B cell (primary cell): ENCODE results near the gene EFNA5. TPM values are rescaled to one million over a fixed set of nuclear protein-coding genes. Genes with fewer than 3 reads are reported as not detected.

Experiments used
- ATAC-seq: fragments of 200-7000 bp; cut with Tn5 transposase; one replicate; pipeline ENCODE4 v1.10.0; 2021; ENCODE audit warnings: low read depth, mild to moderate bottlenecking, moderate number of reproducible peaks, moderate library complexity
- CTCF ChIA-PET: fragments of 350-600 bp; sonication (Branson Sonifier 250); formaldehyde crosslinking; loops from one replicate; lab custom pipeline; 2021; ENCODE audit warnings: antibody characterized with exemption, inconsistent platforms; lab: Charles Lee
- POLR2A ChIA-PET: fragments of 350-600 bp; sonication (Branson Sonifier 250); formaldehyde crosslinking; loops from one replicate; lab custom pipeline; 2021; ENCODE audit warnings: antibody characterized with exemption; lab: Charles Lee
- DNase-seq: peaks from one replicate; pipeline ENCODE4 v3.0.0; 2013
- H2AFZ ChIP-seq: 2 replicates; pipeline ENCODE4 v1.6.1; 2012; ENCODE audit warnings: mild to moderate bottlenecking, low read depth, low read length; ENCODE audit not compliant: insufficient read depth, poor library complexity, severe bottlenecking
- H3K27ac ChIP-seq, 2 donors: 1 replicate in 1 of 2; 2 replicates in 1 of 2; pipeline ENCODE4 v1.5.1; 2012 to 2013; ENCODE audit warnings: low read length in 2 of 2, mild to moderate bottlenecking in 2 of 2, moderate library complexity in 1 of 2
- H3K27me3 ChIP-seq, 4 experiments: fragments of 200-600 bp in 1 of 4; sonication (generic) in 1 of 4; replicated peaks in 1 of 4; 1 replicate in 2 of 4; 2 replicates in 2 of 4; pipeline versions ENCODE4 v1.6.1 to v1.7.0; 2013 to 2016; ENCODE audit warnings: low read length in 3 of 4, mild to moderate bottlenecking in 2 of 4, mixed read lengths in 1 of 4, moderate library complexity in 1 of 4; ENCODE audit not compliant: insufficient read depth in 4 of 4, control insufficient read depth in 3 of 4; ENCODE audit errors: control extremely low read depth in 1 of 4
- H3K36me3 ChIP-seq, 2 experiments: replicated peaks in 1 of 2; 1 replicate in 1 of 2; 2 replicates in 1 of 2; pipeline versions ENCODE4 v1.6.1 to v1.7.1; 2013; ENCODE audit warnings: low read length in 1 of 2; ENCODE audit not compliant: insufficient read depth in 2 of 2, control insufficient read depth in 1 of 2; ENCODE audit errors: control extremely low read depth in 1 of 2, extremely low read depth in 1 of 2
- H3K4me1 ChIP-seq, 2 donors: fragments of 200-600 bp in 1 of 2; sonication (generic) in 1 of 2; 1 replicate in 1 of 2; 2 replicates in 1 of 2; pipeline versions ENCODE4 v1.5.1 to v1.6.1; 2013 to 2017; ENCODE audit warnings: low read length in 2 of 2; ENCODE audit not compliant: control insufficient read depth in 2 of 2, insufficient read depth in 2 of 2
- H3K4me2 ChIP-seq: replicated peaks from 2 replicates; pipeline ENCODE3; 2012; ENCODE audit warnings: mild to moderate bottlenecking, low read depth, low read length; ENCODE audit not compliant: poor library complexity, severe bottlenecking
- H3K4me3 ChIP-seq, 5 experiments: fragments of 200-600 bp in 1 of 5; sonication (generic) in 1 of 5; 1 replicate in 3 of 5; 2 replicates in 2 of 5; pipeline versions ENCODE4 v1.5.1 to v1.7.0; 2011 to 2016; ENCODE audit warnings: low read length in 4 of 5, mild to moderate bottlenecking in 4 of 5, low read depth in 2 of 5, control low read depth in 1 of 5, moderate library complexity in 1 of 5; ENCODE audit not compliant: insufficient read depth in 1 of 5; ENCODE audit errors: control extremely low read depth in 1 of 5, extremely low read depth in 1 of 5
- H3K79me2 ChIP-seq: fragments of 200-600 bp; sonication (generic); one replicate; pipeline ENCODE4 v1.6.0; 2016; ENCODE audit warnings: low read length; ENCODE audit not compliant: control insufficient read depth, insufficient read depth
- H3K9ac ChIP-seq: fragments of 200-600 bp; sonication (generic); 2 replicates; pipeline ENCODE4 v1.6.1; 2017; ENCODE audit warnings: mild to moderate bottlenecking, low read length, moderate library complexity
- H3K9me3 ChIP-seq, 3 donors: one replicate each; pipeline versions ENCODE4 v1.6.1 to v1.7.1; 2013; ENCODE audit warnings: low read length in 2 of 3; ENCODE audit not compliant: control insufficient read depth in 2 of 3, insufficient read depth in 1 of 3; ENCODE audit errors: control extremely low read depth in 1 of 3
- H4K20me1 ChIP-seq: 2 replicates; pipeline ENCODE4 v1.6.0; 2012; ENCODE audit warnings: mild to moderate bottlenecking, low read length; ENCODE audit not compliant: insufficient read depth, control insufficient read depth, poor library complexity, severe bottlenecking
- H3K27ac Mint-ChIP-seq: one replicate; pipeline ENCODE4 v1.8.0; 2021; ENCODE audit warnings: mixed read lengths
- H3K27me3 Mint-ChIP-seq: one replicate; pipeline ENCODE4 v1.8.0; 2021; ENCODE audit warnings: mixed read lengths
- H3K4me1 Mint-ChIP-seq: one replicate; pipeline ENCODE4 v1.8.0; 2021; ENCODE audit warnings: mixed read lengths
- H3K4me3 Mint-ChIP-seq: one replicate; pipeline ENCODE4 v1.8.0; 2021; ENCODE audit warnings: mixed read lengths
- H3K9me3 Mint-ChIP-seq: one replicate; pipeline ENCODE4 v1.8.0; 2022; ENCODE audit warnings: mixed read lengths; ENCODE audit not compliant: insufficient read depth
- EZH2 ChIP-seq: IDR thresholded peaks from 2 replicates; pipeline ENCODE4 v1.6.1; 2012; ENCODE audit warnings: borderline replicate concordance, low read depth, mild to moderate bottlenecking, moderate library complexity, low read length; ENCODE audit not compliant: insufficient read depth, poor library complexity, severe bottlenecking
- WGBS: methylation state at CpG from one replicate; pipeline ENCODE4 v1.1.5; 2013; ENCODE audit warnings: missing lambda C conversion rate; ENCODE audit not compliant: insufficient coverage; 5-methylcytosine and 5-hydroxymethylcytosine counted together
- intact Hi-C: fragments of 100-400 bp; cut with micrococcal nuclease; formaldehyde crosslinking; loops from one replicate; pipeline ENCODE4 v1.10.0; 2022
- polyA plus RNA-seq: library from polyadenylated mRNA; depleted of rRNA; stranded (reverse); fragments of >200 nt; gene quantifications from 2 replicates; pipeline ENCODE4 v1.2.3, GENCODE V29; 2012
- total RNA-seq, 2 donors: library from RNA; stranded (reverse); fragments of 120-200 nt in 1 of 2; gene quantifications; 1 replicate in 1 of 2; 2 replicates in 1 of 2; pipeline versions ENCODE4 v1.2.3 to v1.2.4, GENCODE V29; 2013 to 2022
- TF ChIP-seq, protein P1 (sequence below): fragments of 200-600 bp; IDR thresholded peaks from one replicate; pipeline ENCODE4 v1.8.0; 2022; ENCODE audit warnings: antibody characterized with exemption, mild to moderate bottlenecking

The EFNA5 gene
- total and polyA plus RNA-seq, 2 donors (not counting 1 experiment from before 2014, with no cell fraction given): not detected

- Histone ChIP-seq H3K4me3 (no peak overlapping the region), H2AFZ (no peak overlapping the region), H3K36me3 (no peaks in the 10 kb centered on the region), H3K27ac (no peak overlapping the region), H3K27me3 (no peaks in the 10 kb centered on the region), H3K9me3 (no peaks in the 10 kb centered on the region), H3K4me1 (no peaks in the 10 kb centered on the region), H3K79me2 (no peaks in the 10 kb centered on the region), H3K9ac (no peak overlapping the region), H3K4me2 (no peak overlapping the region), H4K20me1 (no peaks in the 10 kb centered on the region)
- TF ChIP-seq, protein P1, sequence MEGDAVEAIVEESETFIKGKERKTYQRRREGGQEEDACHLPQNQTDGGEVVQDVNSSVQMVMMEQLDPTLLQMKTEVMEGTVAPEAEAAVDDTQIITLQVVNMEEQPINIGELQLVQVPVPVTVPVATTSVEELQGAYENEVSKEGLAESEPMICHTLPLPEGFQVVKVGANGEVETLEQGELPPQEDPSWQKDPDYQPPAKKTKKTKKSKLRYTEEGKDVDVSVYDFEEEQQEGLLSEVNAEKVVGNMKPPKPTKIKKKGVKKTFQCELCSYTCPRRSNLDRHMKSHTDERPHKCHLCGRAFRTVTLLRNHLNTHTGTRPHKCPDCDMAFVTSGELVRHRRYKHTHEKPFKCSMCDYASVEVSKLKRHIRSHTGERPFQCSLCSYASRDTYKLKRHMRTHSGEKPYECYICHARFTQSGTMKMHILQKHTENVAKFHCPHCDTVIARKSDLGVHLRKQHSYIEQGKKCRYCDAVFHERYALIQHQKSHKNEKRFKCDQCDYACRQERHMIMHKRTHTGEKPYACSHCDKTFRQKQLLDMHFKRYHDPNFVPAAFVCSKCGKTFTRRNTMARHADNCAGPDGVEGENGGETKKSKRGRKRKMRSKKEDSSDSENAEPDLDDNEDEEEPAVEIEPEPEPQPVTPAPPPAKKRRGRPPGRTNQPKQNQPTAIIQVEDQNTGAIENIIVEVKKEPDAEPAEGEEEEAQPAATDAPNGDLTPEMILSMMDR: no peak
- TF ChIP-seq EZH2: no peak
- no peaks in the 10 kb centered on the region for H3K4me1 Mint-ChIP-seq
- H3K4me3 Mint-ChIP-seq: no peak overlapping the region
- intact Hi-C loops: no loop called here
- no peak overlapping the region for H3K27ac Mint-ChIP-seq
- no peaks in the 10 kb centered on the region for H3K27me3 Mint-ChIP-seq
- WGBS: 88% methylated on average over 6 of the region's 10 CpGs
- no peak for DNase-seq
- CTCF ChIA-PET: no interaction called here
- POLR2A ChIA-PET: no interaction called here
- H3K9me3 Mint-ChIP-seq: no peaks in the 10 kb centered on the region
- ATAC-seq: no peak
These were observed 138.4 kb downstream of the EFNA5 start for GRCh38 chr5:107532169-107532878.

GRCh38 chr5:107531308-107531707 is 139.4 kb downstream of the EFNA5 start:
- H3K9me3 Mint-ChIP-seq: no peaks in the 10 kb centered on the region
- H3K36me3 ChIP-seq: no peaks in the 10 kb centered on the region
- H3K4me1 Mint-ChIP-seq: no peaks in the 10 kb centered on the region
- POLR2A ChIA-PET: no interaction called here
- H2AFZ ChIP-seq: no peak overlapping the region
- no peak overlapping the region for H3K4me2 ChIP-seq
- no peak for TF ChIP-seq EZH2
- TF ChIP-seq, protein P1: no peak
- DNase-seq: no peak
- H3K27ac Mint-ChIP-seq: no peak overlapping the region
- H3K4me3 ChIP-seq: no peak overlapping the region
- intact Hi-C loops: no loop called here
- no peaks in the 10 kb centered on the region for H3K9me3 ChIP-seq
- H3K4me1 ChIP-seq: no peaks in the 10 kb centered on the region
- H4K20me1 ChIP-seq: no peaks in the 10 kb centered on the region
- no peaks in the 10 kb centered on the region for H3K79me2 ChIP-seq
- H3K4me3 Mint-ChIP-seq: no peak overlapping the region
- no peaks in the 10 kb centered on the region for H3K27me3 Mint-ChIP-seq
- H3K27me3 ChIP-seq: no peaks in the 10 kb centered on the region
- ATAC-seq: no peak
- 96% methylated on average over 4 of the region's 7 CpGs for WGBS
- H3K27ac ChIP-seq: no peak overlapping the region
- CTCF ChIA-PET: interaction anchor here (1.5 kb wide), 1 partner anchor 41 kb away, joined by 3 read pairs; no protein-coding TSS in a partner anchor
- H3K9ac ChIP-seq: no peak overlapping the region
